ENCODE data around the gene STXBP5L. TPM values are rescaled to one million over a fixed set of nuclear protein-coding genes. Genes with fewer than 3 reads are reported as not detected.
"Not testable (repeated sequence)": the region's sequence is repeated elsewhere in the genome, so short reads cannot be mapped to it uniquely, and the experiment has no call there.

Gene STXBP5L
- total RNA-seq, 1 experiment from 2014 or later: not detected

- DNase-seq (ENCODE audit: low read depth): no peak
- in situ Hi-C loops (cut with HindIII; ENCODE audit: low pct_unique_long_range_greater_than_20kb, low sequenced_read_pairs): no loop called here
Measured at GRCh38 chr3:121167374-121168139, 259.6 kb downstream of the STXBP5L start.

- in situ Hi-C loops (cut with HindIII; ENCODE audit: low pct_unique_long_range_greater_than_20kb, low sequenced_read_pairs): no loop called here
- DNase-seq (ENCODE audit: low read depth): no peak
Measured at GRCh38 chr3:121175083-121175482, 267.1 kb downstream of the STXBP5L start.

- in situ Hi-C loops (cut with HindIII; ENCODE audit: low pct_unique_long_range_greater_than_20kb, low sequenced_read_pairs); DNase-seq (ENCODE audit: low read depth): not testable (repeated sequence)
Measured at GRCh38 chr3:121190626-121191025, 282.6 kb downstream of the STXBP5L start.

- in situ Hi-C loops (cut with HindIII; ENCODE audit: low pct_unique_long_range_greater_than_20kb, low sequenced_read_pairs): no loop called here
- DNase-seq (ENCODE audit: low read depth): no peak
Measured at GRCh38 chr3:121202573-121202972, 294.6 kb downstream of the STXBP5L start.

GRCh38 chr3:121223116-121223515, 315.1 kb downstream of the STXBP5L start:
- DNase-seq (ENCODE audit: low read depth): no peak
- in situ Hi-C loops (cut with HindIII; ENCODE audit: low pct_unique_long_range_greater_than_20kb, low sequenced_read_pairs): no loop called here

- DNase-seq (ENCODE audit: low read depth): no peak
- in situ Hi-C loops (cut with HindIII; ENCODE audit: low pct_unique_long_range_greater_than_20kb, low sequenced_read_pairs): no loop called here
Measured at GRCh38 chr3:121228971-121229370, 321.0 kb downstream of the STXBP5L start.

- in situ Hi-C loops (cut with HindIII; ENCODE audit: low pct_unique_long_range_greater_than_20kb, low sequenced_read_pairs); DNase-seq (ENCODE audit: low read depth): not testable (repeated sequence)
Measured at GRCh38 chr3:121230194-121230593, 322.2 kb downstream of the STXBP5L start.

- no peak for DNase-seq (ENCODE audit: low read depth)
- in situ Hi-C loops (cut with HindIII; ENCODE audit: low pct_unique_long_range_greater_than_20kb, low sequenced_read_pairs): no loop called here
Measured at GRCh38 chr3:121231872-121232271, 323.9 kb downstream of the STXBP5L start.

- in situ Hi-C loops (cut with HindIII; ENCODE audit: low pct_unique_long_range_greater_than_20kb, low sequenced_read_pairs): no loop called here
- DNase-seq (ENCODE audit: low read depth): no peak
Measured at GRCh38 chr3:121232309-121233225, 324.6 kb downstream of the STXBP5L start.

GRCh38 chr3:121243208-121243607, 335.2 kb downstream of the STXBP5L start:
- in situ Hi-C loops (cut with HindIII; ENCODE audit: low pct_unique_long_range_greater_than_20kb, low sequenced_read_pairs): no loop called here
- no peak for DNase-seq (ENCODE audit: low read depth)

- in situ Hi-C loops (cut with HindIII; ENCODE audit: low pct_unique_long_range_greater_than_20kb, low sequenced_read_pairs): no loop called here
- DNase-seq (ENCODE audit: low read depth): no peak
Measured at GRCh38 chr3:121252676-121253075, 344.7 kb downstream of the STXBP5L start.

- no peak for DNase-seq (ENCODE audit: low read depth)
- in situ Hi-C loops (cut with HindIII; ENCODE audit: low pct_unique_long_range_greater_than_20kb, low sequenced_read_pairs): no loop called here
Measured at GRCh38 chr3:121269389-121269788, 361.4 kb downstream of the STXBP5L start.

- in situ Hi-C loops (cut with HindIII; ENCODE audit: low pct_unique_long_range_greater_than_20kb, low sequenced_read_pairs): no loop called here
- no peak for DNase-seq (ENCODE audit: low read depth)
Measured at GRCh38 chr3:121274411-121274810, 366.4 kb downstream of the STXBP5L start.

- no peak for DNase-seq (ENCODE audit: low read depth)
- in situ Hi-C loops (cut with HindIII; ENCODE audit: low pct_unique_long_range_greater_than_20kb, low sequenced_read_pairs): no loop called here
Measured at GRCh38 chr3:121295452-121295851, 387.4 kb downstream of the STXBP5L start.

- in situ Hi-C loops (cut with HindIII; ENCODE audit: low pct_unique_long_range_greater_than_20kb, low sequenced_read_pairs): no loop called here
- DNase-seq (ENCODE audit: low read depth): no peak
Measured at GRCh38 chr3:121295979-121296378, 388.0 kb downstream of the STXBP5L start.

GRCh38 chr3:121324320-121324719, 416.3 kb downstream of the STXBP5L start:
- DNase-seq (ENCODE audit: low read depth): no peak
- in situ Hi-C loops (cut with HindIII; ENCODE audit: low pct_unique_long_range_greater_than_20kb, low sequenced_read_pairs): no loop called here

- no peak for DNase-seq (ENCODE audit: low read depth)
- in situ Hi-C loops (cut with HindIII; ENCODE audit: low pct_unique_long_range_greater_than_20kb, low sequenced_read_pairs): no loop called here
Measured at GRCh38 chr3:121330118-121330517, 422.1 kb downstream of the STXBP5L start.

GRCh38 chr3:121330634-121331033, 422.6 kb downstream of the STXBP5L start:
- DNase-seq (ENCODE audit: low read depth): no peak
- in situ Hi-C loops (cut with HindIII; ENCODE audit: low pct_unique_long_range_greater_than_20kb, low sequenced_read_pairs): no loop called here

GRCh38 chr3:121355960-121356359, 448.0 kb downstream of the STXBP5L start:
- in situ Hi-C loops (cut with HindIII; ENCODE audit: low pct_unique_long_range_greater_than_20kb, low sequenced_read_pairs); DNase-seq (ENCODE audit: low read depth): not testable (repeated sequence)
